HG03103 (cell line): Measurements from ENCODE around the gene TBL1X.
"Not testable (repeated sequence)": the region's sequence is repeated elsewhere in the genome, so short reads cannot be mapped to it uniquely, and the experiment has no call there.

ENCODE experiments used
- ATAC-seq: cut with Tn5 transposase; IDR thresholded peaks from one replicate; pipeline ENCODE4 v1.9.1; 2021; ENCODE audit warnings: low read depth; ENCODE audit not compliant: unreplicated experiment

TBL1X gene

GRCh38 chrX:9464435-9465371, at the start of gene TBL1X:
Gene TBL1X (plus strand): TSS chrX:9465058. CDS start chrX:9653587, 188,529 bp downstream.
- ATAC-seq = no peak

GRCh38 chrX:9416562-9417348, 48.1 kb upstream of the TBL1X start:
- ATAC-seq = no peak

- ATAC-seq = no peak
These were observed 46.6 kb upstream of the TBL1X start for GRCh38 chrX:9418262-9418661.

GRCh38 chrX:9420275-9421265, 44.3 kb upstream of the TBL1X start:
- ATAC-seq = no peak

- no peak for ATAC-seq
These were observed 35.1 kb upstream of the TBL1X start for GRCh38 chrX:9429767-9430166.

GRCh38 chrX:9430346-9430921, 34.4 kb upstream of the TBL1X start:
- ATAC-seq = no peak

- no peak for ATAC-seq
These were observed 33.6 kb upstream of the TBL1X start for GRCh38 chrX:9431281-9431680.

- ATAC-seq = no peak
These were observed 31.3 kb upstream of the TBL1X start for GRCh38 chrX:9433596-9433995.

- ATAC-seq = no peak
These were observed 30.8 kb upstream of the TBL1X start for GRCh38 chrX:9434051-9434550.

GRCh38 chrX:9435086-9435485, 29.8 kb upstream of the TBL1X start:
- ATAC-seq = not testable (repeated sequence)

GRCh38 chrX:9436812-9437211, 28.0 kb upstream of the TBL1X start:
- ATAC-seq = no peak

GRCh38 chrX:9438933-9439494, 25.8 kb upstream of the TBL1X start:
- no peak for ATAC-seq

GRCh38 chrX:9440116-9440844, 24.6 kb upstream of the TBL1X start:
- ATAC-seq = no peak

- ATAC-seq = no peak
These were observed 22.8 kb upstream of the TBL1X start for GRCh38 chrX:9442056-9442455.

- ATAC-seq = no peak
These were observed 21.5 kb upstream of the TBL1X start for GRCh38 chrX:9443327-9443726.

- no peak for ATAC-seq
These were observed 17.0 kb upstream of the TBL1X start for GRCh38 chrX:9447906-9448305.

- no peak for ATAC-seq
These were observed 8.4 kb upstream of the TBL1X start for GRCh38 chrX:9456250-9457074.

GRCh38 chrX:9458034-9458433, 6.8 kb upstream of the TBL1X start:
- ATAC-seq = not testable (repeated sequence)
